ENCODE results near the gene USP6NL.

DNA sequence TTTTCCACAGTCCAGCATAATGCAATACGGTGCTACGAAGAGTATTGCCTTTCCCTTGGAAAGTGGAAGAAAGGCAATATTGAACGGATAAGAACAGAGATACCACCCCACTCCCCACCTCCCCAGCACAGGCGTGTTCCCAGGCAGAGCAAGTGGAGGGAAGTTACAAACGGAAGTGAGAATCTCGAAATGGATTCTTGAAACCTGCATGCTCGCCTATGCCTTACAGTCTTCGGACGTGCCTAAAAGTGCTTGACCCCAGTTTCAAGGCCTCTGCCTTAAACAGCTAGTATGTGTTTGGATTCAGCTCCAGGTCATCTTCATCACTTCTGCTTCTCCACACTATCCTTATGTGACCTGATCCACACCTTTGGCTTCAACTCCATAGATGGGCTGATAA, 35.0 kb upstream of the USP6NL start:
- TF ChIP-seq KLF6 (CRISPR knock-in tag; IDR thresholded peaks at IDR 0.05; ENCODE audit: borderline replicate concordance), result no peak
- TF ChIP-seq SOX6 (IDR thresholded peaks at IDR 0.05), result no peak
- no peak for TF ChIP-seq ATF6 (CRISPR knock-in tag; IDR thresholded peaks at IDR 0.05)
- TF ChIP-seq HCFC1 (IDR thresholded peaks at IDR 0.05; ENCODE audit: low read depth, low read length), result no peak
- TF ChIP-seq CHD1 (IDR thresholded peaks at IDR 0.05; ENCODE audit: low read length), result no peak
- no peak for TF ChIP-seq MYNN (IDR thresholded peaks at IDR 0.05)
- no peak for TF ChIP-seq MYNN (CRISPR knock-in tag; IDR thresholded peaks at IDR 0.05)
- no peak for TF ChIP-seq TRIM24 (IDR thresholded peaks at IDR 0.05)
- TF ChIP-seq, protein P1, sequence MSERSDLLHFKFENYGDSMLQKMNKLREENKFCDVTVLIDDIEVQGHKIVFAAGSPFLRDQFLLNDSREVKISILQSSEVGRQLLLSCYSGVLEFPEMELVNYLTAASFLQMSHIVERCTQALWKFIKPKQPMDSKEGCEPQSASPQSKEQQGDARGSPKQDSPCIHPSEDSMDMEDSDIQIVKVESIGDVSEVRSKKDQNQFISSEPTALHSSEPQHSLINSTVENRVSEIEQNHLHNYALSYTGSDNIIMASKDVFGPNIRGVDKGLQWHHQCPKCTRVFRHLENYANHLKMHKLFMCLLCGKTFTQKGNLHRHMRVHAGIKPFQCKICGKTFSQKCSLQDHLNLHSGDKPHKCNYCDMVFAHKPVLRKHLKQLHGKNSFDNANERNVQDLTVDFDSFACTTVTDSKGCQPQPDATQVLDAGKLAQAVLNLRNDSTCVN (CRISPR knock-in tag; IDR thresholded peaks at IDR 0.05), result no peak
- TF ChIP-seq HSF4 (CRISPR knock-in tag; IDR thresholded peaks at IDR 0.05; ENCODE audit: borderline replicate concordance), result no peak
- no peak for TF ChIP-seq KDM1A (IDR thresholded peaks at IDR 0.05)
